ENCODE results near the gene PTPN22. TPM values are rescaled to one million over a fixed set of nuclear protein-coding genes. Genes with fewer than 3 reads are reported as not detected.

Gene PTPN22
- total RNA-seq, 1 donor from 2014 or later, result 4.1 TPM

- intact Hi-C loops (cut with DNase I), result no loop called here
- DNase-seq (ENCODE audit: low spot score) (no peak), ATAC-seq (no peak)
Observed at GRCh38 chr1:113891631-113892220, 20.2 kb upstream of the PTPN22 start.

GRCh38 chr1:113890816-113891215 is 19.3 kb upstream of the PTPN22 start:
- intact Hi-C loops (cut with DNase I), result no loop called here
- ATAC-seq (no peak), DNase-seq (ENCODE audit: low spot score) (no peak)

DNA sequence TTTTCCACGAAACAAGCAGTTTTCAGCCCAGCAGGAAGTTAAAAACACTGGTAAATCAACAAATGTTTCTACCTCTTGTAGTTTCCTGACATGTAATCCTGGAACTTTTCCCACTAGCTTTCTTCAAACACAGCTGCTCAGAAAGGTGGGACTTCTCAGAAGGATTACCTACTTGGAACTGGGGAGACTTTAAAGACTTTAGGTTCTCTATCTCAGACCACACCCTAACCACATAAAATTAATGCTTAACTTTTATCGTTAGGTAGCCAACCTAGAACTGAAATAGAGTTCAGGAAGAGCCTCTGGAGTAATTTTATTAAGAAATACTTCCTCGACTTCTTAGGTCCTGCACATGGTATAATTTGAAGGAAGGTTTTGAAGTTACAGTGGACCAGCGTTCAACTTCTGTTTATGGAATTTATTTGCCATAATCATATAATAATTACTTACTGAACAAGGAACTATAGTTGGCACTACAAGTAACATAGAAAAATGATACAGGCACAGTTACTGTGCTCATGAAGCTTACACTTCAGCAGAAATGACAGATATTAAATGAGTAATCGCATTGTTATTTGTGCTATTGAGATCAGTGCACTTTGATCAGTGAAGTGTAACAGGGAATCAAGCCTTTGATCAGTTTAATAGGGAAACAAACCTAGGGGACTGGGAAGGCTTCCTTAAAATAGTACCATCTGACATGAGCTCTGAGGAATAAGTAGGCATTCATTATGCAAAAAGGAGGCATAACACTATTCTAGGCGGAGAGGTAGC is 16.1 kb upstream of the PTPN22 start, which contains the start of gene BCL2L15:
TSS of gene BCL2L15 (minus strand) at position 180 of the 774 bp plus-strand sequence. CDS start 206 bp downstream, outside the sequence.
- intact Hi-C loops (cut with DNase I), result no loop called here
- no peak for DNase-seq (ENCODE audit: low spot score)
- no peak for ATAC-seq

GRCh38 chr1:113886417-113887401 is 15.2 kb upstream of the PTPN22 start:
- intact Hi-C loops (cut with DNase I), result no loop called here
- DNase-seq (ENCODE audit: low spot score) (no peak), ATAC-seq (no peak)

DNA sequence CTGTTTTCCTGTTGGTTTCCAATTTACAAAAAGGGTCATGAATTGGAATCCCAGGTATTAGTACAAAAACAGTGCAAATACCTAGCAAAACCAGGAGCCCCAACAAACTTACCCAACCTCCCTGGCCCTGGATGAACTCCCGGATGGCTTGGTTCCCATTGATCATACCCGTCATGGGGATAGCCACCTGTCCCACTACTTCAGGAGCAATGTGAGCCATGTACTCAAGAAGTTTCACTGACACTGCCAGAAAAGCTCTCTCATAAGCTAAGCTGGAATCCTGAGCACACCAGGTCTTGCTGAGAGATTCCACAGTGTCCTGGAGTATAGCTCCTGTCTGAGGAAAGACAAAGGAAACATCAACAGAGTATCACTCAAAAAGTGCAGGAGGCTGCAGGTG is 10.1 kb upstream of the PTPN22 start:
- intact Hi-C loops (cut with DNase I), result no loop called here
- ATAC-seq (no peak), DNase-seq (ENCODE audit: low spot score) (no peak)

GRCh38 chr1:113879739-113880038 is 8.2 kb upstream of the PTPN22 start:
- intact Hi-C loops (cut with DNase I), result no loop called here
- ATAC-seq (no peak), DNase-seq (ENCODE audit: low spot score) (no peak)

- no peak for ATAC-seq
- DNase-seq (ENCODE audit: low spot score), result no peak
Observed at GRCh38 chr1:113876176-113876575, 4.7 kb upstream of the PTPN22 start.

DNA sequence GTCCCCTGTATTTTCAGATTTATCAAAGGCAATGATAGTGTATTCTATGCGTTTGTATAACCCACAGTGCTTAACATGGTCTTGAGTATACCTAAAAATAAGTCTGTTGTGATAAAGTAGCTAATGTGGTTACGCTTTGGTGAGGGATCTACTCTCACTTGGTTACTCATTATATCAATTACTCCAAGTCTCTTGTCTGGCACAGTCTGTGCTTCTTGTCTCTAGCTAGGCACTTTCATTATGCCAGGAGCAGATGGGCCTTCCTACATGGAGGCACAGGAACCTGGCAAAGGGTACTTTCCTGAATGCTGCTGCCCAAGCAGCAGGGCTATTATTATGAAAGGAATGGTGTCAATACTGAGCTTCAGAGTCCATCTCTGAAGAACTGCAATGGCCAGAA is 4.2 kb upstream of the PTPN22 start:
- DNase-seq (ENCODE audit: low spot score) (no peak), ATAC-seq (no peak)
- intact Hi-C loops (cut with DNase I), result no loop called here

More at GRCh38 chr1:113876176-113876575, 4.7 kb upstream of the PTPN22 start:
- intact Hi-C loops (cut with DNase I), result no loop called here

DNA sequence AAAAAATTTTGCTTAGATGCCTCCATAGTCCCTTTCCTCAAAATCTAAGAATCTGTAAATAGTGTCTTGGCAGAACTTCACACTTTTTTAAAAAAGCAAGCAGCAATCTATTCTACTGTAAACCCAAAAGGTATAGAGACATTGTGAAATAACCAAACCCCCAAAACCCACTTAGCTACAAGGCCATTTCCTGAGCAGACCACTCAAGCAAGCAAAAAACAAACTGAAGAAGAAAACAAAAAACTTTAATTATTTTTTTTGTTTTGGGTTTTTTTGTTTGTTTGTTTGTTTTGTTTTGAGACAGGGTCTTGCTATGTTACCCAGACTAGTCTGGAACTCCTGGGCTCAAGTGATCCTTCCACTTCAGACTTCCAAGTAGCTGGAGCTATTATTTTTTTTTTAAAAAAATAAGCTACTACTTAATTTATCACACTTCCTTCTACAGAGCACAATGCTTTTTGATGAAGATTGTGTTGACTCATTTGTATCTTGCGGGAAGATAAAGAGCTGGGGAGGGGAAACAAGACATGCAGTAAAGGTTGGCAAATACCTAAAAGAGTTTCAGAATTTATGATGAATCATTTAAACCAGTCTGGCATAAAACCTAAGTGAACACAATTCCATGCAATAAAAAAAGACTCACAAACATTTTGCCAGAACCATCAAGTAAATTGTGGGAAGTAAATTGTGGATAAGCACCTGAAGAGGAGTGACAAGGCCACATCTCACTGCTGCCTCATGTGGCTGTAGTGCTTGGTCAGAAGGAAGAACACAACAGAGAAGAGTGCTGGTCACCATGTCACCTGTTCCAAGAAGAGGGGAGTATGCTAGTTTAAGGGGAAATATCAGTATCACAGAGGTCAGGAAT is 2.7 kb upstream of the PTPN22 start:
- intact Hi-C loops (cut with DNase I), result no loop called here
- DNase-seq (ENCODE audit: low spot score) (no peak), ATAC-seq (no peak)

GRCh38 chr1:113872219-113872935 is 865 bp upstream of the PTPN22 start:
- ATAC-seq (peak; percentile 41), DNase-seq (ENCODE audit: low spot score) (no peak)
- intact Hi-C loops (cut with DNase I), result no loop called here

DNA sequence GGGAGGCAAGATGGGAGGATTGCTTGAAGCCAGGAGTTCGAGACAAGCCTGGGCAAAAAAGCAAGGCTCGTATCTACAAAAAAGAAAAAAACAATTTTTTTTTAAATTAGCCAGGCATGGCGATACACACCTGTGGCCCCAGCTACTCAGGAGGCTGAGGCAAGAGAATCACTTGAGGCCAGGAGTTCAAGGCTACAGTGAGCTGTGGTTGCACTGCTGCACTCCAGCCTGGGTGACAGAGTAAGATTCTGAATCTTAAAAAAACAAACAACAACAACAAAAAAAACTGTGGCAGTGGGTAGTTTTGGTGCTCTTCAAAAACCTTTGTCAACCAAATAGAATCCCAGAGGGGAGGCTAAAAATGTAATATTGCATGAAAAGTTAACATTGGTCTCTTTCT is 734 bp downstream of the PTPN22 start:
- ATAC-seq (no peak), DNase-seq (ENCODE audit: low spot score) (no peak)
- intact Hi-C loops (cut with DNase I), result no loop called here

DNA sequence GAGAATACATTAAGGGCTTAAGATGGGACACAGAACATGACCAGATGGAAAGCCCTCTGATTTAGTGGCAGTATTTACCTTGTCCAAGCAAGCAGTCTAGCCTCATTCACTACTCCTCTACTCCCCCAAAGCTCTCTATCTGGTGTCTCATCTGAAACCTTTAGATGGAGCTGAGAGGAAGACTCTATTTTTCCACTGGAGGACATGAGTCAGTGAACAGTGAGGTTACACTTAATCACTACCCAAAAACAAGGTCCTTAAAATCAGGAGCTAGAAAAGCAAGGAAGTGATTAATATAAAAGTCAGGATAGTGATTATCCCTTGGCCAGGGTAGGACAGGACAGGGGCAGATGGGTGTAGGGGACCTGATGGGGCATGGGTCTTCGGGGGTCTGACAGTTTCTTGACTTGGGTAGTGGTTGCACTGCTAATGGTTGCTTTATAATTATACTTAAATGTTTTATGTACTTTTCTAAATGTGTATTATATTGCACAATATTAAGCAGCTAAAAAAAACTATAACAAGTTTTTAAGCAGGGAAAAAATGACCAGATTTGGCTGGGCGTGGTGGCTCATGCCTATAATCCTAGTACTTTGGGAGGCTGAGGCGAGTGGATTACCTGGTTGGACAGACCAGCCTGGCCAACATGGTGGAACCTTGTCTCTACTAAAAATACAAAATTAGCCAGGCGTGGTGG is 3.0 kb downstream of the PTPN22 start:
- DNase-seq (ENCODE audit: low spot score) (no peak), ATAC-seq (no peak)
- intact Hi-C loops (cut with DNase I), result no loop called here

DNA sequence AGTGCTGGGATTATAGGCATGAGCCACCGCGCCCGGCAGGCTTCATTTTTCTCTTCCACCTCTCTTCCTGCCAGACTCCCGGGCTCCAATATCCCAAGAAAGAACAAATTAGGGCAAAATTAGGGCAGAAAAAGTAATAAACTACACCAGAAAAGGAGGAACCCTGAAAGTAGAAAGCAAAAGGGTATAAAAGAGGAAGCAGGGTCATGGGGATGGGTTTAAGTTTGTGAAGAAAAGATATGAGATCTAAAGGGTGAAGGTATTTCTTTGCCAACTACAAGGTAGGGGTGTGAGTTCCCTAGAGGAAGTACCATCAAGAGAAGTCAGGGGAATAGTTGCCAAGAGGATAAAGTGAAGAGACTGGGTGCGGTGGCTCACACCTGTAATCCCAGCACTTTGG is 9.9 kb downstream of the PTPN22 start:
- DNase-seq (ENCODE audit: low spot score) (no peak), ATAC-seq (no peak)
- intact Hi-C loops (cut with DNase I), result no loop called here

DNA sequence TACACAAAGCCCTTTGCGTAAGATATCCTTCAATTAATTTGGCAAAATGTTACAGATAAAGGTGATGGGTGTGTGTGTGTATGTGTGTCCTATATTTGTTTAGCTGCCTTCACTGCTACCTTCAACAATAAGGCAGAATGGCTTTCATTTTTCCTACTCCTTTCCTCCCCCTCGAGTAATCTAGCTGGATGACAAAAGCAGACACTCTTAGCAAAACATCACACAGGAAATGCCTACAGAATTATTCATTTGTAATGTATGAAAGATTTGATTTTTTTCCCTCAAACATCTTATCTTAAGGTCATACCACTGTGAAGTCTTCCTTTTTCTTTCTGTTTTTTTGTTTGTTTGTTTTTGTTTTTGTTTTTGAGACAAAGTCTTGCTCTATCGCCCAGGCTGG is 10.6 kb downstream of the PTPN22 start:
- DNase-seq (ENCODE audit: low spot score) (no peak), ATAC-seq (no peak)
- intact Hi-C loops (cut with DNase I), result no loop called here

- intact Hi-C loops (cut with DNase I), result no loop called here
- ATAC-seq (peak; percentile 52), DNase-seq (ENCODE audit: low spot score) (no peak)
Observed at GRCh38 chr1:113859478-113860175, 11.9 kb downstream of the PTPN22 start.

- intact Hi-C loops (cut with DNase I), result no loop called here
- ATAC-seq, result no peak
Observed at GRCh38 chr1:113858982-113859381, 12.5 kb downstream of the PTPN22 start.

GRCh38 chr1:113858418-113858817 is 13.1 kb downstream of the PTPN22 start:
- DNase-seq (ENCODE audit: low spot score) (no peak), ATAC-seq (no peak)
- intact Hi-C loops (cut with DNase I), result no loop called here

More at GRCh38 chr1:113858982-113859381, 12.5 kb downstream of the PTPN22 start:
- DNase-seq (ENCODE audit: low spot score), result no peak
